Measurements from ENCODE around the gene SOD1.

DNA sequence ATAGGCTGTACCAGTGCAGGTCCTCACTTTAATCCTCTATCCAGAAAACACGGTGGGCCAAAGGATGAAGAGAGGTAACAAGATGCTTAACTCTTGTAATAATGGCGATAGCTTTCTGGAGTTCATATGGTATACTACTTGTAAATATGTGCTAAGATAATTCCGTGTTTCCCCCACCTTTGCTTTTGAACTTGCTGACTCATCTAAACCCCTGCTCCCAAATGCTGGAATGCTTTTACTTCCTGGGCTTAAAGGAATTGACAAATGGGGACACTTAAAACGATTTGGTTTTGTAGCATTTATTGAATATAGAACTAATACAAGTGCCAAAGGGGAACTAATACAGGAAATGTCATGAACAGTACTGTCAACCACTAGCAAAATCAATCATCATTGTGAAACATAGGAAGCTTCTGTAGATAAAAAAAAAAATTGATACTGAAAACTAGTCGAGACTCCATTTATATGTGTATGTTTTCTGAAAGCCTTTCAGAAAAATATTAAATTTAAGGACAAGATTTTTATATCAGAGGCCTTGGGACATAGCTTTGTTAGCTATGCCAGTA, 7.0 kb downstream of the SOD1 start:
- TF ChIP-seq, protein P1, sequence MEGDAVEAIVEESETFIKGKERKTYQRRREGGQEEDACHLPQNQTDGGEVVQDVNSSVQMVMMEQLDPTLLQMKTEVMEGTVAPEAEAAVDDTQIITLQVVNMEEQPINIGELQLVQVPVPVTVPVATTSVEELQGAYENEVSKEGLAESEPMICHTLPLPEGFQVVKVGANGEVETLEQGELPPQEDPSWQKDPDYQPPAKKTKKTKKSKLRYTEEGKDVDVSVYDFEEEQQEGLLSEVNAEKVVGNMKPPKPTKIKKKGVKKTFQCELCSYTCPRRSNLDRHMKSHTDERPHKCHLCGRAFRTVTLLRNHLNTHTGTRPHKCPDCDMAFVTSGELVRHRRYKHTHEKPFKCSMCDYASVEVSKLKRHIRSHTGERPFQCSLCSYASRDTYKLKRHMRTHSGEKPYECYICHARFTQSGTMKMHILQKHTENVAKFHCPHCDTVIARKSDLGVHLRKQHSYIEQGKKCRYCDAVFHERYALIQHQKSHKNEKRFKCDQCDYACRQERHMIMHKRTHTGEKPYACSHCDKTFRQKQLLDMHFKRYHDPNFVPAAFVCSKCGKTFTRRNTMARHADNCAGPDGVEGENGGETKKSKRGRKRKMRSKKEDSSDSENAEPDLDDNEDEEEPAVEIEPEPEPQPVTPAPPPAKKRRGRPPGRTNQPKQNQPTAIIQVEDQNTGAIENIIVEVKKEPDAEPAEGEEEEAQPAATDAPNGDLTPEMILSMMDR (IDR thresholded peaks at IDR 0.05): no peak
- TF ChIP-seq EP300 (IDR thresholded peaks at IDR 0.05): no peak

Measured in tibial nerve (tissue), 4 donors.